ENCODE measurements around the gene ANKS1A. TPM values are rescaled to one million over a fixed set of nuclear protein-coding genes. Genes with fewer than 3 reads are reported as not detected.

Gene ANKS1A
- polyA plus RNA-seq, 1 of the 3 experiments (the other 2 are of a cell fraction) = 7.6 TPM

GRCh38 chr6:35016502-35017321 lies 127.7 kb downstream of the ANKS1A start:
- H3K36me3 ChIP-seq (replicated peaks in 1 of 2; ENCODE audit: control insufficient read depth in 1 of 2, insufficient read depth in 2 of 2, low read length in 1 of 2) = peaks cover 0 to 18% of the 10 kb centered on the region in 2 experiments
- H3K4me1 ChIP-seq (ENCODE audit: control insufficient read depth in 1 of 2, insufficient read depth in 2 of 2, low read depth in 1 of 2, low read length in 1 of 2) = peaks cover 0 to 20% of the 10 kb centered on the region in 2 experiments; a peak in 2 of 4 replicates
- H3K27ac ChIP-seq (ENCODE audit: low read depth in 2 of 2, low read length in 1 of 2) = no peak overlapping the region
- CTCF ChIA-PET = no interaction called here
- H2AFZ ChIP-seq (ENCODE audit: low read depth) = no peak overlapping the region
- no peak overlapping the region for H3K4me3 ChIP-seq (ENCODE audit: low read depth in 2 of 2, low read length in 1 of 2)
- POLR2A ChIA-PET = no interaction called here
- H3K9ac ChIP-seq = no peak overlapping the region
- TF ChIP-seq MXI1 (IDR thresholded peaks at IDR 0.05; ENCODE audit: low read depth, low read length) = no peak
- TF ChIP-seq POLR2AphosphoS5 (IDR thresholded peaks at IDR 0.05; ENCODE audit: low read depth, low read length) = no peak
- TF ChIP-seq RCOR1 (IDR thresholded peaks at IDR 0.05; ENCODE audit: low read length) = no peak
- no peak for TF ChIP-seq SMC3 (IDR thresholded peaks at IDR 0.05; ENCODE audit: low read depth, low read length)
- no peak for TF ChIP-seq TCF12 (IDR thresholded peaks at IDR 0.05)
- no peak for TF ChIP-seq NRF1 (IDR thresholded peaks at IDR 0.05; ENCODE audit: low read depth, low read length)
- no peak for TF ChIP-seq FOXM1 (IDR thresholded peaks at IDR 0.05; ENCODE audit: low read depth)
- TF ChIP-seq MEF2A (IDR thresholded peaks at IDR 0.05; ENCODE audit: borderline replicate concordance, low read depth) = no peak
- TF ChIP-seq TAF1 (IDR thresholded peaks at IDR 0.05; ENCODE audit: borderline replicate concordance, low read depth, low read length) = no peak
- no peak for DNase-seq
- H3F3A ChIP-seq (replicated peaks; ENCODE audit: insufficient read depth) = no peaks in the 10 kb centered on the region
- 81% methylated on average over 11 of the region's 11 CpGs for WGBS (ENCODE audit: low lambda C conversion rate)
- no peak overlapping the region for H3K4me2 ChIP-seq
- no peaks in the 10 kb centered on the region for H3K27me3 ChIP-seq (ENCODE audit: insufficient read depth)
- H3K79me2 ChIP-seq (ENCODE audit: insufficient read depth) = no peaks in the 10 kb centered on the region
- no peaks in the 10 kb centered on the region for H3K9me2 ChIP-seq
- no peaks in the 10 kb centered on the region for H3K9me3 ChIP-seq
- H4K20me1 ChIP-seq (ENCODE audit: insufficient read depth) = no peaks in the 10 kb centered on the region

GRCh38 chr6:35017411-35018181 lies 128.5 kb downstream of the ANKS1A start:
- H3F3A ChIP-seq (replicated peaks; ENCODE audit: insufficient read depth) = no peaks in the 10 kb centered on the region
- no peaks in the 10 kb centered on the region for H3K9me3 ChIP-seq
- ChIA-PET CTCF (no interaction called here), POLR2A (no interaction called here)
- H2AFZ ChIP-seq (ENCODE audit: low read depth) = no peak overlapping the region
- H4K20me1 ChIP-seq (ENCODE audit: insufficient read depth) = no peaks in the 10 kb centered on the region
- peaks cover 0 to 20% of the 10 kb centered on the region in 2 experiments; a peak in 2 of 4 replicates for H3K4me1 ChIP-seq (ENCODE audit: control insufficient read depth in 1 of 2, insufficient read depth in 2 of 2, low read depth in 1 of 2, low read length in 1 of 2)
- no peak for TF ChIP-seq JUND (IDR thresholded peaks at IDR 0.05)
- no peak for TF ChIP-seq USF2 (IDR thresholded peaks at IDR 0.05; ENCODE audit: borderline replicate concordance, low read depth, low read length)
- no peak for TF ChIP-seq USF1 (IDR thresholded peaks at IDR 0.05; ENCODE audit: borderline replicate concordance, low read depth)
- TF ChIP-seq RCOR1 (IDR thresholded peaks at IDR 0.05; ENCODE audit: low read length) = no peak
- TF ChIP-seq GABPA (IDR thresholded peaks at IDR 0.05; ENCODE audit: low read depth) = no peak
- no peak for TF ChIP-seq EP300 (IDR thresholded peaks at IDR 0.05; ENCODE audit: borderline replicate concordance in 1 of 2, low read depth in 1 of 2, low read length in 1 of 2)
- TF ChIP-seq TEAD4 (IDR thresholded peaks at IDR 0.05; ENCODE audit: borderline replicate concordance, insufficient read depth) = no peak
- no peaks in the 10 kb centered on the region for H3K27me3 ChIP-seq (ENCODE audit: insufficient read depth)
- H3K27ac ChIP-seq (ENCODE audit: low read depth in 2 of 2, low read length in 1 of 2) = no peak overlapping the region
- no peak overlapping the region for H3K9ac ChIP-seq
- no peaks in the 10 kb centered on the region for H3K9me2 ChIP-seq
- 91% methylated on average over 18 of the region's 28 CpGs for WGBS (ENCODE audit: low lambda C conversion rate)
- H3K79me2 ChIP-seq (ENCODE audit: insufficient read depth) = no peaks in the 10 kb centered on the region
- no peak overlapping the region for H3K4me2 ChIP-seq
- H3K4me3 ChIP-seq (ENCODE audit: low read depth in 2 of 2, low read length in 1 of 2) = no peak overlapping the region
- DNase-seq = no peak
- peaks cover 0 to 18% of the 10 kb centered on the region in 2 experiments for H3K36me3 ChIP-seq (replicated peaks in 1 of 2; ENCODE audit: control insufficient read depth in 1 of 2, insufficient read depth in 2 of 2, low read length in 1 of 2)
